GM18507 (cell line): Measurements from ENCODE around the gene GRM7.
A peak's percentile ranks its signal among the peaks of the same experiment; 100 is the strongest.

ENCODE experiments used
- DNase-seq: peaks from one replicate; pipeline ENCODE4 v3.0.0; 2011; ENCODE audit warnings: low read depth; ENCODE audit not compliant: insufficient read length; ENCODE audit errors: extremely low spot score
- FAIRE-seq: peaks from 2 replicates; lab custom pipeline; 2011; peaks lifted over from hg19 to GRCh38; lab: Jason Lieb, UNC

Gene GRM7

DNA sequence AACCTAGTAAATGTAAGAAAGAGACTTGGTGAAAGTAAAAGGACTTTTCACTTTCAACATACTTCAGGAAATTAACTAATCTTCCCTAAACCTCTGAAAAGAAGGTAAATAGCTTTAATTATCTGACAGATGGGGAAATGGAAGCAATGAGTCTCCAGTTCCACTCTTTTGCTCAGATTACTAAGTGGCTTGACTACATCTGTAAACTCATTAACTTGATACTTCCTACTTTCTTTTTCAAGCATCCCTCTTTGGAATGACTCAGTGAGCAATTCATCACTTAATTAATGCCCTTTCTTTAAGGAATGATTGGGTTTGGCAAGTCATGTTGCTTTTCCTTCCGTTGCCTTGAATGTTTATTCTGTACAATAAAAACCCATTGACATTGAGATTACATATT, 234.2 kb downstream of the GRM7 start:
- no peak for FAIRE-seq

DNA sequence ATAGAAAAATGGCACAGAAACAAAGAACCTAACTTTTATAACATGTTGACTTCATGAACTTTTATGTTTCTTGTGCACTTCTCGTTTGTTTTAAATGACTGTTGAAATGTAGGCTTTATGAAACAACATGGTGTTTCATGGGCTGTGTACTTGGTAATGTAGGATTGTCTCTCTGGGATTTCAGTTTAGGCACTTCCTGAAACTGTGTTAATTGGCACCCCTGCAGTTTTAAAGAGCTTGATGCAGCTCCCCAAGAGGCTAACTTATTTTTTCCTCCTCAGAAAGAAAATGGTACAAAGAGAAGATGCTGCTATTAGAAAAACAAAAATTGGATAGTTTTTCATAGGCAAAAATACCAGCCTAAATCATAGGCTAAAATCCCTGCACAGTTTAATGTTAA, 239.2 kb downstream of the GRM7 start:
- no peak for DNase-seq
- no peak for FAIRE-seq

More for the DNA sequence above, 234.2 kb downstream of the GRM7 start:
- DNase-seq = no peak

DNA sequence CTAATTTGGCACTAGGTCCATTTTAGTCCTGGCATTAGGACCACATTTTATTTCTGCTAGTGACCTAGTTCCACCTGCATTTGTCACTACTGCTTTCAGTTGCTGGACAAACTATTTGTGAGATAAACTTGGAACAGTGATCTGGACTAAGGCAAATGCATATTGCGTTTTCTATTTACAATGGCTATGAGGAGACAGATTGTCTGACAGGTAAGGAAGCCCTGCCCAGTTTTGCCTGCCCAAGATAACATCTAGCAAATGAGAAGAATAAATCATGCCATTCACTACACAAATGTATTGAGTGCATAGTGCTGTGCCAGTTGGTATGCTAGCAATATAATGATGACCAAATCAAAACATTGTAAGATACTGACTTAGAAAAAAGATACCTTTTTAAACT, 245.7 kb downstream of the GRM7 start:
- DNase-seq = no peak
- no peak for FAIRE-seq

DNA sequence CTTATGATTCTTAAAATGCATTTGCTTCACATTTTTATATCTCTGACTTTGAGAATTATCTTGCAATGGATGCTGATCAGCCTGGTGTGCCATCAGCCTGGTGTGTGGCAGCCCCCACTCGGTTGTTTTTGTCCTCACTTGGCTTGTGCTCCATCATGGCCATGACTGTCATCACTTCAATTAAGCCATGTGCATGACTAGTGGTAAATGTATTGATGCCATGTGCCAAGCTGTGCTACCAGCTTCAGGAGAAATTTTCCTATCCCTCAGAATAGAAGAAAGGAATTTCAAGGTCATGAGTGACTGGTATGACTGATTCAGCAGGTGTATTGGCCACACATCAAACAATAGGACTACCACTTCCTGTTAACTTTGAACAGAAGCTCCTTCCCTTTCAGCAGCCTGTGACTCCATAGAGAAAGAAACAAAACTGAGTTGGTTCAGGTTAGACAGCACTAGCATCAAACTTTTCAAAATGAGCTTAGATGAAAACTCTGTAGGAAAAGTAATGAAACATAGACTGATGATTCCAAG, 251.7 kb downstream of the GRM7 start:
- FAIRE-seq (no peak), DNase-seq (no peak)

DNA sequence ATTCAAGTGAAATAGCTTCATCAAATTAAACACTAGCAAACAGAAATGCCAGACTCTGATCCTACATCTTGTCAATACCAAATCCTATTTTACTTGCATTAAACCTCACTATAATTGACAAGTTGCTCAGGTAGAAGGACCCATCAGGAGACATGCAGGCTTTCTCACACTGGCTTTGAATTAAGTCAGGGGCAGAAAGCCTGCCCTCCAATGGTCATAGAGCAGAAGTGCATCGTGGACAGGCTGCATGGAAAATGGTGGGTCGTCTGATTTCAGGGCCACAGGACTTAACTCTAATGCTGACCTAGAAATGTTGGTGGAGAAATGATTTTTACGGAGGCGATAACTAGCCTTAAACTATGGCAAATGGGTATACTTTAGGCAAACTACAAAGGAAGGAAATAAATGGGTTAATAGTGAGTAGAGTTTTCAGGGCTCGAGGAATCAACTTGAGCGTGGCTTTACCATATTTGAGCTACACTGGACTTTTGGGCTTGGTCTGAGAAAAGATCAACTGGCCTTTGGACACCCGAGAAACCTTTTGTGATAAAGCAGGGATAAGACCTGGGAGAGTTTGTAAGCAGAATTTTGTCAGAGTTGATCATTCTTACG, 283.9 kb downstream of the GRM7 start:
- no peak for DNase-seq
- no peak for FAIRE-seq

DNA sequence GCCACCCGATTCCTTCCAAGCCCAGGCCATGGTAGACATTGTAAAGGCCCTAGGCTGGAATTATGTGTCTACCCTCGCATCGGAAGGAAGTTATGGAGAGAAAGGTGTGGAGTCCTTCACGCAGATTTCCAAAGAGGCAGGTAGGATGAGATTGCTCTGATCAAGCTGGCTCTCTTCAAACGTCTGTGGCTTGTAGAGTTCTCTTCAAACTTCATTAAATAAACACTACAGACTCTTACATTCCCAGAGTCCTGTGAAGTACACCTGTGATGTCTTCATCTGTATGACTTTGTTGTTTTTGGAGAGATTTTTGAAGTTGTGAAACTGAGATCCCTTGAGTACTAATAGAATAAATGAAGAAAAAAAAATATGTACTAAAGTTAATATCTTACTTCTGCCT, 285.6 kb downstream of the GRM7 start:
- FAIRE-seq = no peak

GRCh38 chr3:7158516-7158915, 297.6 kb downstream of the GRM7 start:
- DNase-seq (no peak), FAIRE-seq (no peak)

More for the DNA sequence above, 285.6 kb downstream of the GRM7 start:
- DNase-seq = no peak

DNA sequence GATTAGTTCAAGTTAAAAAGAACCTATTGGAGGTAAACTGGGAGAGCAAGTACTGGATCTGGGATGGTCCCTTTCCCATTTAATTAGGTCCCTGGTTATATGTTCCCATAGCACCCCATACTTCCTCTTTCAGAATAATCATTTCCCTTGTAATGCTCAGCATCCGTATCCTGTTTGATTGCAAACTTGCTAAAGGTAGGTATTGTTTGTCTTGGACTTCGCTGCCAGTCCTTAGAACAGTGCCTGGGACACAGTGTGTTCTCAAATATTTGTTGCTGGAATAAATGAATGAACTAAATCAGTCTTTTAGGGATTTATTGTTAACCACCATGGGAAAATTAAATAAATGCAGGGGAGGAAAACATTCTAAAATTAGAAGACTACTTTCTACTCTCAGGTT, 299.8 kb downstream of the GRM7 start:
- DNase-seq = no peak
- peak; percentile 45 for FAIRE-seq

GRCh38 chr3:7166460-7166859, 305.5 kb downstream of the GRM7 start:
- FAIRE-seq = no peak
- no peak for DNase-seq

DNA sequence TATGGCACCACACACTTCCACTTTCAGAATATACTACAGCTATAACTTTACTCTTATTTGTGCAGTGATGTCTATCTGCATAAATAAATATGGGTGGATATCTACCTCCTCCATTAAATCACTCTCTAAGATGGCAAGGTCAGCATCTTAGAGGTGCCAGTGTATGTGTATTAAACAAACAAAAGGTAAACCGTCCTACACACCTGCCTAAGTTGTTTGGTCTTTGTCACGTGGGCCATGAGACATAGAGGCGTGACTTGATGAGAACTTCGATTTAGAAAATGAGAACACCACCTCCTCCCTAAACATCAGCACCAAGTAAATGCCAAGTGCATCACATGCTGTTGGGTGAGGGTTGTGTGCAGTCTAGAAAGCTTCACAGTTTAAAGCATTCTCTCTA, 310.6 kb downstream of the GRM7 start:
- DNase-seq = no peak
- FAIRE-seq = no peak

DNA sequence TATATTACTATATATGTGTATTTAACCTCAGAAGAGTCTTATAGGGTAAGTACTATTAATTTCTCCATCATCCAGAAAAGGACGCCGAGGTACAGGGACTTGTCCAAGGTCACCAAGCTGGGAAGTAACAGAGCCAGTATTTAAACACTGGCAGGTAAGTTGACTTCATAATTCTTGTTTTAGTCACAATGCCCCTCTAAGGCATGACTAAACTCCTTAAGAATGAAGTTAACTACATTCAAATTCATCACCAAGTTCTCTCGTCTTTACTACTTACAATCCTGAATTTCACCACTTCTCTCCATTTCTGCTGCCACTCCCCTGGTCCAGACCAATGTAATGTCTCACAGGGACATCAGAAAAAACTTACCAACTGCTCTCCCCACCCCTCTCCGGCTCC, 312.1 kb downstream of the GRM7 start:
- DNase-seq (no peak), FAIRE-seq (no peak)

DNA sequence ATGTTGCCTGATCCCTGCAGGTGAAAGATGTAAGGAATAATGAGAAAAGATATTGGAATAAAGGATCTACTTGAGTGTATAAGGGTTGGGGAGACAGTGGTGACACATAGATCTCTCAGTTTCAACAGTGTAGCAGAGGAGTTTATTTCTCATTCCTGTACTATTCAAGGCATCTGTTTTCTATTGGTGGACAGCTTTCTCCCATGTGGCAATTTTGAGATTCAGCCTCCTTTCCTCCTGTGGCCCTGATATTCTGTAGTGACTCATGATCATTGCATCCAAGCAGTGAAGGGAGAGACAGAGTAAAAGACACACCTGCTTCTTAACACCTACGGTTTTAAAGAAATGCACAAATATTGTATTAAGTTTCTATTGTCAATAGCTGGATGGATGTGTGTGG, 327.6 kb downstream of the GRM7 start:
- DNase-seq (no peak), FAIRE-seq (no peak)

DNA sequence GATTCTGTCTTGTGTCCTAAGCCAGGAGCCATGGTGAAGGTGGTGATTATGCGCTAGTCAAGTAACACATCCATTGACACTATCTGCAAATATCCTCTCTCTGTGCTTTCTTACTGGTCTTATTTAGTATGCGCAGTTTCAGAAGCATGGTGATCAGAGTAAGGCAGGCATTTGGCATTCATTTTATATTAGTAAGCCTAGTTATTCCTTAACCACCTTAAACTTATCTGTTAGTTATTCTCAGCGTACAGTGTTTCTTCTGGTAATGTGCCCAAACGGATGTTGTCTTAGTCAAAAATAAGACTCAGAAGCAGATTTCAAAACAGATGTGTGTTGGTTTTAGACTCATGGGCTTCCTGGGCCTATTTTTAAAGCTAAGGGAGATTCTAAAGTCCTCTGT, 329.2 kb downstream of the GRM7 start:
- FAIRE-seq = peak; percentile 73
- DNase-seq = no peak

- FAIRE-seq = no peak
- no peak for DNase-seq
Observed at GRCh38 chr3:7193269-7193668, 332.4 kb downstream of the GRM7 start.

- FAIRE-seq (no peak), DNase-seq (no peak)
Observed at GRCh38 chr3:7194071-7194835, 333.3 kb downstream of the GRM7 start.

DNA sequence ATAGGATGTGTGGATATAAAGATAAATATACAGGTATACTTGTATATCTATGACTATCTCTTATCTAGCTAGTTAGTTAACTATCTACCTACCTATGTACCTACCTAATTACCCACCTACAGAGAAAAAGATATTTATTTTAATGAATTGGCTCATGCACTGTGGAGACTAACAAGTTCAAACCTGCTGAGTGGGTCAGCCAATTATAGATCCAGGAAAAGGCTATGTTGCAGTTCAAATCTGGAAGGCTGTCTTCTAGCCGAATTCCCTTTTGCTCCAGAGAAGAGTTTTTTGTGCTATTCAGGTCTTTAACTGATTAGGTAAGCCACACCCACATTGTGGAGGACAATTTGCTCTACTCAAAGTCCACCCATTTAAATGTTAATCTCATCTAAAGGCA, 335.0 kb downstream of the GRM7 start:
- DNase-seq (no peak), FAIRE-seq (no peak)

DNA sequence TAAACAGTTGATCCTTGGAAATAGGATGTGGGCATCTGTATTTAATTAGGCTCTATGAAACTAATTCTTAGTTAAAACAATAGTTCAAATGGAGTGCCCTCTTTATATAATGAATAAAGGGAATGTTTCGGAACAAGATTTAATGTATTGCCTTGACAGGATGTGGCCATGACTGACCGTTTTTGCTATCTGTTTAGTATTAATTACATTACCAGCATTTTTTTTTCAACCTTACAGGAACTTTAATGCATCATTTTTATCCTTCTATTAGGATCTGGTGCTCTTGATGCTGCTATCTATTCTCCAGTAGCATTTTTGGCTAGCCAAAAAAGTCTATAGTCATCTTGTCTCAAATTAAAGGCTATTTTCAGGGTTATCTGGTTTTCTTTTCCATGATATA, 340.9 kb downstream of the GRM7 start:
- no peak for DNase-seq
- FAIRE-seq = no peak

DNA sequence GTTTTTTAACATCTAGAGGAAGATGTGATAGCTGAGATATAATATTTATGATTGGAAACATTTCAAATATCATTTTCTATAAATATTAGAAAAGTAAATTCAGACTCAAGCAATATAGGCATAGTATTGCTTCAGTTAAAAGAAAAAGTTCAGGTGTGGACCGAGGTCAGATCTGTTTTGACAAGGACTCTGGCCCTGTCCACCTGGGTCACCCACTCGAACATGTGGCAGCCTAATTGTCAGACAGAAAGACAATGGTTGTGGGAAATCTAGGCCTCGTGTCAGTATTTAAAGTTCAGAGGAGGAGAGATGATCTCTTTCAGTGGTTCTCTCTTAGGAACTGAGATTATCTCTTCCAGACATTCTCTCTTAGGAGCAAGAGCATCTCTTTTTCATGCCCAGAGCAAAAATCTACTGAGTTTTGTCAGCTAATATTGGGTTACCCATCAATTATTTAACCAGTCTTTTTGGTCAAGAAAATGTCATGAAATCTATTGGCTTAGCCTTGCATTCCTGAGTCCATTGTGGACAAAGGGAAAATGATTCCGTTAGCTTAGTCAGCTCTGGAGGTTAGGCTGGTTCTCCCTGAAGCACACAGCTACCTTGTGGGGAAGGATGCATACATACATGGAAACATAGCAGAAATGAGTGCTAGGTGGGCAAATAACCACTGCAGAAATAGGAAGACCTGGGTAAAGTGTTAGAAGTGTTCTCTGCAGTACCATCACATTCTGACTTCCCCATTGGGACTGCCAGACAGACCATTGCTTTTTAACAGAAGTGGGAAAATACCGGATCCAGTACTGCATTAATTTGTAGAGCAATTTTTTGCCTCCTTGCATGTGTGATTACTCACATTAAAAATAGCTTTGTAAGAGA, 343.3 kb downstream of the GRM7 start:
- FAIRE-seq (no peak), DNase-seq (no peak)

DNA sequence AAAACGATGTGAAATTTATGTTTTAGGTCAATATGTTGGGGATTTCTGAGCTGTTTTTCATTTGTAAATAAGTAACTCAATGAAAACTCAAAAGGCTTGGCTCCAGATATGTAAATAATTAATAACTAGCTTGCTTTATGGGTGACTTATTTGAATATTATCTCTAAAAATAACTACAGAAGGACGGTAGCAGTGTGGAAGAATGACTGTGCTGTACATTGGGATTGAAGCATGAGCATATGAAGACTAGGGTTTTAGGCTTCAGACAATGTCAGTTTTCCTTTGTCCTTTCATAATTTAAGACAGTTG, 343.9 kb downstream of the GRM7 start:
- peak; percentile 75 for FAIRE-seq

GRCh38 chr3:7205535-7205934, 344.6 kb downstream of the GRM7 start:
- peak; percentile 64 for FAIRE-seq
- no peak for DNase-seq

More for the DNA sequence above, 343.9 kb downstream of the GRM7 start:
- DNase-seq = no peak
